Parietal lobe (tissue), 1 donor: ENCODE data around the gene DUOXA1. TPM values are rescaled to one million over a fixed set of nuclear protein-coding genes. Genes with fewer than 3 reads are reported as not detected.

ENCODE experiments used
- total RNA-seq: library from RNA; depleted of rRNA; stranded (reverse); fragments of >200 nt; gene quantifications from one replicate; pipeline ENCODE4 v1.2.3, GENCODE V29; 2014

Gene DUOXA1
- total RNA-seq, result not detected

DNA sequence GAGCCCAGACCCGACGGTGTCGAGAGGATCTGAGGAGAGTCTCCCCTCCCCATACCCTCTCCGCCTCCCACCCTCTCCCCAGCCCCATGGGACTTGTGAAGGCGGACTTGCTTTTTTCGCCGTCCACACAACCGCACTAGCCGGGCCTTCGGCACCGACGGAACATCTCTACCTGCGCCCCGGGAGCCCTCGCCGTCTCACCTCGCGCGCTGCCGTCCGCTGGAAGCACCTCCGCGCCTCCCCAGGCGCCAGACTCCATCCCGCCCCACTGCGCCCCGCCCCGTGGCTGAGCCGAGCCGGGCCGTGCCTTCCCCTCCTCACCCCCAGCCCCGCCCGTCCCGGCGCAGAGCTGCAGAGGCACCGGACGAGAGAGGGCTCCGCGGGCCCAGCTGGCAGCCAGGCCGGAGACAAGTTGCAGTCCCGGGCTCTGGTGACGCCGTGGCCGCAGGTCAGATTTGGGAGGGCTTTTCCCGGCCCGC, at the start of gene DUOXA1, which contains the start of gene DUOX1:
DUOXA1 (minus strand) TSS at position 229 of the 479 bp plus-strand sequence. CDS start 6,865 bp downstream, outside the sequence.
DUOX1 (plus strand) TSS at position 344 of the 479 bp plus-strand sequence. CDS start 1,973 bp downstream, outside the sequence.

GRCh38 chr15:45114076-45114750, 15.5 kb downstream of the DUOXA1 start, which contains the start of the genes DUOX2 and DUOXA2:
DUOX2 (minus strand) TSS chr15:45114172; CDS start chr15:45113411, 761 bp downstream.
DUOXA2 (plus strand) TSS chr15:45114326; CDS start chr15:45114606, 280 bp downstream.

Other genes starting within 250 kb of the DUOXA1 start
- not detected for gene TERB2, start 173.2 kb downstream of the DUOXA1 start, total RNA-seq
- gene SORD, start 106.7 kb downstream of the DUOXA1 start, total RNA-seq, result 7.8 TPM
- gene DUOX2, start 15.7 kb downstream of the DUOXA1 start, total RNA-seq, result not detected
- not detected for gene DUOXA2, start 15.6 kb downstream of the DUOXA1 start, total RNA-seq
- not detected for gene DUOX1, start 115 bp upstream of the DUOXA1 start, total RNA-seq
- gene SHF, start 58.1 kb upstream of the DUOXA1 start, total RNA-seq, result 72.0 TPM
- not detected for gene SLC28A2, start 122.4 kb upstream of the DUOXA1 start, total RNA-seq
- gene GATM, start 248.7 kb upstream of the DUOXA1 start, total RNA-seq, result 128 TPM